PFSK-1 (cell line): ENCODE data around the gene TMEM52.

ENCODE experiments used
- FOXP2 ChIP-seq: optimal IDR thresholded peaks from 2 replicates; pipeline ENCODE3; 2011; ENCODE audit warnings: borderline replicate concordance, control low read depth, inconsistent platforms; ENCODE audit not compliant: insufficient read depth; ENCODE audit errors: extremely low read length, extremely low read depth
- POLR2AphosphoS5 ChIP-seq: IDR thresholded peaks from 2 replicates; pipeline ENCODE4 v1.6.1; 2012; ENCODE audit warnings: low read depth, mild to moderate bottlenecking, control low read depth, low read length, moderate library complexity
- SIN3A ChIP-seq: IDR thresholded peaks from 2 replicates; pipeline ENCODE4 v1.6.1; 2012; ENCODE audit warnings: mild to moderate bottlenecking, low read length, moderate library complexity, borderline replicate concordance; ENCODE audit not compliant: insufficient read depth
- TAF1 ChIP-seq: IDR thresholded peaks from 2 replicates; pipeline ENCODE4 v1.6.1; 2012; ENCODE audit warnings: low read length, control low read depth, borderline replicate concordance; ENCODE audit not compliant: insufficient read depth
- TF ChIP-seq, protein P1 (sequence below), 2 experiments: IDR thresholded peaks; 2 replicates each; pipeline versions ENCODE4 v1.6.1 to v1.8.0; 2011 to 2012; ENCODE audit warnings: low read depth in 2 of 2, low read length in 2 of 2, control low read depth in 1 of 2, inconsistent platforms in 1 of 2, mild to moderate bottlenecking in 1 of 2, moderate library complexity in 1 of 2; ENCODE audit not compliant: insufficient read depth in 1 of 2

Gene TMEM52

DNA sequence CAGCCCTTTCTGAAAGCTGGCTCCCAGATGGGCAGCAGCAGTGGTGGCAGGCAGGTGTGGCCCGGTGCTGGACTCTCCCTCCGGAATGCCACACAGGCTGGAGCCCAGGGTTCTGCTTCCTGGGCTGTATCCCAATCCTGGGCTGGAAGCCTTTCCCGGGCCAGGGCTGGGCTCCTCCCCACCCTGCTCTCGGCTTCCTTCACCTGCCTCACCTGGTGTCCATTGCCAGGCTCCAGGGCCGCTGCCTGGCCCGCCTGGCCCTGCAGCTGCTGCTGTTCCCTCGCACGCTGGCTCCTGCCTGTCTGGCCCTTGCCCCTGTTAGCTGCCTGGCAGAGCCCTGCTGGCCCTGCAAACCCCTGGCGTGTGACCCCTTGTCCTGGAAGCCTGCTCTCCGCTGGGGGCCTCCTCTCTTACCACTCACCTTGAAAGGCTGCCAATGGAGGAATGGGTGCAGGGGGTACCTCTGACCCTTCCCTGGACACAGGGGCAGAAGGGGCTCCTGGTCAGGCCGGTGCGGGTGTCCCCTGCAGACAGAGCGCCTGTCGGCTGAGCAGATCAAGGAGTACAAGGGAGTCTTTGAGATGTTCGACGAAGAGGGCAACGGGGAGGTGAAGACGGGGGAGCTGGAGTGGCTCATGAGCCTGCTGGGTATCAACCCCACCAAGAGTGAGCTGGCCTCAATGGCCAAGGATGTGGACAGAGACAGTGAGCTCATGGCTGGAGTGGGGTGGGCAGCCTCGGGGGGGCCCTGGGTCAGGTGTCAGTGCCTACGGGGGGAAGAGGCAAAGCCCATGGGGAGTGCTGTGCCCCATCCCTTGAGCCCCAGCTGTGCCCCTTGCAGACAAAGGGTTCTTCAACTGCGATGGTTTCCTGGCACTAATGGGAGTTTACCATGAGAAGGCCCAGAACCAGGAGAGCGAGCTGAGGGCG, 2.9 kb downstream of the TMEM52 start:
- no peak for TF ChIP-seq TAF1
- TF ChIP-seq, protein P1, sequence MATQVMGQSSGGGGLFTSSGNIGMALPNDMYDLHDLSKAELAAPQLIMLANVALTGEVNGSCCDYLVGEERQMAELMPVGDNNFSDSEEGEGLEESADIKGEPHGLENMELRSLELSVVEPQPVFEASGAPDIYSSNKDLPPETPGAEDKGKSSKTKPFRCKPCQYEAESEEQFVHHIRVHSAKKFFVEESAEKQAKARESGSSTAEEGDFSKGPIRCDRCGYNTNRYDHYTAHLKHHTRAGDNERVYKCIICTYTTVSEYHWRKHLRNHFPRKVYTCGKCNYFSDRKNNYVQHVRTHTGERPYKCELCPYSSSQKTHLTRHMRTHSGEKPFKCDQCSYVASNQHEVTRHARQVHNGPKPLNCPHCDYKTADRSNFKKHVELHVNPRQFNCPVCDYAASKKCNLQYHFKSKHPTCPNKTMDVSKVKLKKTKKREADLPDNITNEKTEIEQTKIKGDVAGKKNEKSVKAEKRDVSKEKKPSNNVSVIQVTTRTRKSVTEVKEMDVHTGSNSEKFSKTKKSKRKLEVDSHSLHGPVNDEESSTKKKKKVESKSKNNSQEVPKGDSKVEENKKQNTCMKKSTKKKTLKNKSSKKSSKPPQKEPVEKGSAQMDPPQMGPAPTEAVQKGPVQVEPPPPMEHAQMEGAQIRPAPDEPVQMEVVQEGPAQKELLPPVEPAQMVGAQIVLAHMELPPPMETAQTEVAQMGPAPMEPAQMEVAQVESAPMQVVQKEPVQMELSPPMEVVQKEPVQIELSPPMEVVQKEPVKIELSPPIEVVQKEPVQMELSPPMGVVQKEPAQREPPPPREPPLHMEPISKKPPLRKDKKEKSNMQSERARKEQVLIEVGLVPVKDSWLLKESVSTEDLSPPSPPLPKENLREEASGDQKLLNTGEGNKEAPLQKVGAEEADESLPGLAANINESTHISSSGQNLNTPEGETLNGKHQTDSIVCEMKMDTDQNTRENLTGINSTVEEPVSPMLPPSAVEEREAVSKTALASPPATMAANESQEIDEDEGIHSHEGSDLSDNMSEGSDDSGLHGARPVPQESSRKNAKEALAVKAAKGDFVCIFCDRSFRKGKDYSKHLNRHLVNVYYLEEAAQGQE (IDR thresholded peaks at IDR 0.05; ENCODE audit: insufficient read depth in 1 of 2, low read depth in 2 of 2, low read length in 2 of 2) = no peak
- TF ChIP-seq FOXP2 = no peak
- TF ChIP-seq POLR2AphosphoS5 = no peak
- TF ChIP-seq SIN3A = no peak

DNA sequence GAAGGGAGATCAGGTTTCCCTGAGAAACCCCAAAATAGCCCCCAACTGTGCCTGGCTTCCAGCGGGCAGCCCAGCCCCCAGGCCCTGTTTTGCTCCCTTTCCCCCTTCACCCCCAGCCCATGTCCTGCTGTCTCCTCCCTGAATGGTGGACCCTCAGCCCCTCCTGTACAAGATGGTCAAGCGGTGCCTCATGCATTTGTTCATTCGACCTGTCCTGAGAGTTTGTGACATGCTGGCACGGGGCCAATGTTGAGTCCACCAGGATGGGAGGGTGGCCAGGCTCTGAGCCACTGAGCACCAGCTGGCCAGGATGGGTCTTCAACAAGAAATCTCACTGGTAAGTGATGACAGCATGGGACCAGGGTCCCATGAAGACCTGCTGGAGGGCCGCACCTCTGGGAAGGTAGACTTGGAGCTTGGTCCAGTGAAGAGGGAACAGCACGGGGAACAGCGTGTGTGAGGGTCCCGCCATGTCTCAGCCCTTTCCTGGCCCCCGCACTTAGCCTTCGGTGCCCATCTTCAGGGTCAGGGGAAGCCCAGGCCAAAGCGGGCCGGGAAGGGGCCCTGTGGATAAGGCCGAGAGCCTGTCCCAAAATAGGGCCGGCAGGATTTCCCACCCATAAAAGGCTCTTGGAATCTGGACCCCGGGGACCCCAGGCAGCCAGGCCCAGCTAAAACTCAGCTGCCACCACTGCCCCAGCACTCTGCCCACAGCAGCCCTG, 3.9 kb downstream of the TMEM52 start, which contains the start of gene CALML6:
Gene CALML6, plus strand, starts transcription at position 290 of the 722 bp plus-strand sequence. Its CDS starts 21 bp downstream, at position 311.
- TF ChIP-seq FOXP2 (no peak), SIN3A (no peak), POLR2AphosphoS5 (no peak), TAF1 (no peak)
- TF ChIP-seq, protein P1 (IDR thresholded peaks at IDR 0.05; ENCODE audit: insufficient read depth in 1 of 2, low read depth in 2 of 2, low read length in 2 of 2) = no peak

DNA sequence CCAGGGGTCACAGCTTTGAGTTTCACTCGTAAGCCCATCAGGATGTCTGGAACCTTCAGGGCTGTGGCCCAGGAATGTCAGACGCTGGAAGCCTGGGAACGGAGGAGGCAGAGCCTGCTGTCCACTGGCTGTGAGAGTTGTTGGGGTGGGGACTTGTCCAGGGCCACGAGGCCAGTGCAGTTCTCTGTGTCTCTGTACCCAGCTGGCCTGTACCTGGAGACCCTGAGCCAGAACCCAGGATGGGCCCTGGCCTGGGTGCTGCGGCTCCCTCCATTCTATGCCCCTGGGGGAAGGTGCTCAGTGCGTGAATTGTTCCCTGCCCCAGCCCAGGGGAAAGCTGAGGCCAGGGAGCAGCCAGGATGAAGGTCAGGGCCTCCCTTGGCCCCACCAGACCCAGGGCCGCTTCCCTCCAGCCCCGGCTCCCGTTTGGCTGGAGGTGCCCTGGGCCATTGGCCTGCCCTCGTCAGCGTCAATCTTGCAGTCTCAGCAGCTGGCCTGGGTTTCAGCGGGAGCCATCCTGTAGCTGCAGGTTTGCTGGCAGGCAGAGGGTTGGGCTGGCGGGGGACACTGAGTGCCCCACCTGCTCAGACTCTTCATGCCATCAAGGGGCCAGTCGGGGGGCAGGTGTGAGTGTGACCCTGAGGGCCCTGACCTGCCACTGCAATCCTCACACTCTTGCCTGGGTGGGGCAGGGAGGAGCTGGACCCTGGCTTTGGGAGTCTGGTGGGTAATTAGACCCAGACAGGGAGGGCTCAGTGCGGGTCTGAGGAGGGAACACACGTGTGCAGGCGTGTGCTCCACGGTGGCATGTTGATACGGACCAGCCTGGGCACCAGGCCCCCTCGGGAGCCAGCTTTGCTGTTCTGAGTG, 4.7 kb downstream of the TMEM52 start:
- no peak for TF ChIP-seq POLR2AphosphoS5
- TF ChIP-seq SIN3A = no peak
- TF ChIP-seq, protein P1 (IDR thresholded peaks at IDR 0.05; ENCODE audit: insufficient read depth in 1 of 2, low read depth in 2 of 2, low read length in 2 of 2) = no peak

DNA sequence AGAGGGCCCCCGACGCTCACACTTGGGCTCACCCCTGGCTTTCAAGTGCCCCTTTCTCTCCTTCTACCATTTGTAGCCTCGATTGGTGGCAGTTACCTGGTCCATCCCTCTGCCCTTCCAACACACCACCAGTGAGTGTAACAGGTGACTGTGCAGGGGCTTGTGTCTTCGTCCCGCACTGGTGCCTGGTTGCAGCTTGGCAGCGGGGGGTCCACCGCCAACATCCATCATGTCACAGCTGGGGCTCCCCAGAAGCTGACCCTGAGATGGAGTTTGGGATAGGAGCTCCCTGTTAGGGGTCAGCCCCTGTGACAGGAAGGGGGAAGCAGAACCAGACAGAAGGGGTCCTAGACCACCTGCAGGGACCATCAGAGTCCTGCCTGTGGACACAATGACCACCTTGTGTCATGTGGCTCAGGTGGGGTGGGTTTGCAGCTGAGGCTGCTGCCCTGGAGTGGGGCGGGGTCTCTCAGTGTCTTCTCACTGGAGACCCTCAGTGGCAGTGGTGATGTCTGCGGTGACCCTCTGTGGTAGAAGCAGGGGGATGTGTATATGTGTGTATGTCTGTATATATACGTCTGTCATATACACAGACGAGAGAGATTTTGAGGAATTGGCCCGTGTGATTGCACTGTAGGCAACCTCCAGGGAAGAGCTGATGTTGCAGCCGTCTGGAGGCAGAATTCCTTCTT, 7.6 kb downstream of the TMEM52 start:
- TF ChIP-seq SIN3A (no peak), POLR2AphosphoS5 (no peak), FOXP2 (no peak), TAF1 (no peak)
- TF ChIP-seq, protein P1 (IDR thresholded peaks at IDR 0.05; ENCODE audit: insufficient read depth in 1 of 2, low read depth in 2 of 2, low read length in 2 of 2) = no peak
